Nephron (organoid): ENCODE measurements around the gene EIF5.

Experiments used
- H3K27ac Mint-ChIP-seq, 3 experiments: 2 replicates each; pipeline ENCODE4 v1.8.0; 2020; ENCODE audit warnings: mixed read lengths in 3 of 3, mild to moderate bottlenecking in 2 of 3, moderate library complexity in 1 of 3
- H3K27me3 Mint-ChIP-seq: 2 replicates; pipeline ENCODE4 v1.8.0; 2021; ENCODE audit warnings: low read depth, mild to moderate bottlenecking, moderate library complexity, mixed read lengths
- H3K36me3 Mint-ChIP-seq: 2 replicates; pipeline ENCODE4 v1.8.0; 2020; ENCODE audit warnings: low read depth, mixed read lengths
- H3K4me1 Mint-ChIP-seq: 2 replicates; pipeline ENCODE4 v1.8.0; 2020; ENCODE audit warnings: mixed read lengths
- H3K4me3 Mint-ChIP-seq, 3 experiments: 2 replicates each; pipeline ENCODE4 v1.8.0; 2020; ENCODE audit warnings: mild to moderate bottlenecking in 3 of 3, mixed read lengths in 3 of 3, moderate library complexity in 2 of 3
- H3K9me3 Mint-ChIP-seq: 2 replicates; pipeline ENCODE4 v1.8.0; 2020; ENCODE audit warnings: mixed read lengths
- TF ChIP-seq, protein P1 (sequence below), 3 experiments: fragments of 200-600 bp; sonication (generic); IDR thresholded peaks; one replicate each; pipeline ENCODE4 v1.5.0; 2021; ENCODE audit warnings: antibody characterized with exemption in 3 of 3; ENCODE audit not compliant: unreplicated experiment in 3 of 3

The EIF5 gene

DNA sequence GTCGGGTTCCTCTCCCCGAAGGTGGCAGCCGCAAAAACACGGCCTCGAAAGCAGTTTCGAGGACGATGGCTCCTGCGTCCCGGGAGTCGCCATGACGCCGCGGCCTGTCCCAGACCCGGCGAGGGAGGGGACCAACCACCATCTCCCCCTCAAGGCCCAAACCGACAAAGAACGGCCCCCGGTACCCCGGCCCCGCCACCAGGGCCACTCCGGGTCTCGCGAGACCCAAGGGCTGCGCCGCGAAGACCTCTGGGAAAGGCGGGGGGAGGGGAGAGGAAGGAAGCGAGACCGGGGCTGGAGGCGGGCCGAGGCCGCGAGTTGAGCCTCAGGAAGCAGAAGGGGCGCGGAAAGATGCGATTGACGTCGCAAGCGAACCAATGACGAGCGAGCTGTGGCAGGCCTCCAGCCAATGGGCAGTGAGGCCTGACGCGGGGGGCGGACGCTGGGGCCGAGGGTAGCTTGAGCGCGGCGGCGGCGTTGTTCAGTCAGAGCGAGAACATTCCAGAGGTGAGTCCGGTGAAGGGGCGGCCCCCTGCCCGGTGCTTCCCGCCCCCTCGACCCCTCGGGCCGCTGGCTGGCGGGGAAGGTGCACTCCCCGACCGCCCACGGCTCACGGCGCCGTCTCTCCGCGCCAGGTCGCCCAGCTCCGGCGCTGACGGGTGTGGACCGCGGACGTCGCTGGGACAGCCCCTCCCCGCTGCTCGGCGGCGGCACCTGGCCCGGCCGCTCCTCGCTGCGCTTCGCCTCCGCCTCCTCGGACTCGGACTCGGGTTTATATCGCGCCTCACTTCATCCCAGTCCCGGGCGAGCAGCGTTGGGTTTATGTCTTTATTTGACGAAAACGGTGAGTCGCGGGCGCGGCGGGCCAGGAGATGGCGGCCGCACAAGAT, at the start of gene EIF5:
Gene EIF5, plus strand, starts transcription at position 484 of the 890 bp plus-strand sequence. CDS start 1,624 bp downstream, outside the sequence.
- H3K4me3 Mint-ChIP-seq: peak within 1 kb of the TSS; percentile 94 to 99 (median 99)
- peaks cover 32% of the 10 kb centered on the region for H3K4me1 Mint-ChIP-seq
- TF ChIP-seq, protein P1, sequence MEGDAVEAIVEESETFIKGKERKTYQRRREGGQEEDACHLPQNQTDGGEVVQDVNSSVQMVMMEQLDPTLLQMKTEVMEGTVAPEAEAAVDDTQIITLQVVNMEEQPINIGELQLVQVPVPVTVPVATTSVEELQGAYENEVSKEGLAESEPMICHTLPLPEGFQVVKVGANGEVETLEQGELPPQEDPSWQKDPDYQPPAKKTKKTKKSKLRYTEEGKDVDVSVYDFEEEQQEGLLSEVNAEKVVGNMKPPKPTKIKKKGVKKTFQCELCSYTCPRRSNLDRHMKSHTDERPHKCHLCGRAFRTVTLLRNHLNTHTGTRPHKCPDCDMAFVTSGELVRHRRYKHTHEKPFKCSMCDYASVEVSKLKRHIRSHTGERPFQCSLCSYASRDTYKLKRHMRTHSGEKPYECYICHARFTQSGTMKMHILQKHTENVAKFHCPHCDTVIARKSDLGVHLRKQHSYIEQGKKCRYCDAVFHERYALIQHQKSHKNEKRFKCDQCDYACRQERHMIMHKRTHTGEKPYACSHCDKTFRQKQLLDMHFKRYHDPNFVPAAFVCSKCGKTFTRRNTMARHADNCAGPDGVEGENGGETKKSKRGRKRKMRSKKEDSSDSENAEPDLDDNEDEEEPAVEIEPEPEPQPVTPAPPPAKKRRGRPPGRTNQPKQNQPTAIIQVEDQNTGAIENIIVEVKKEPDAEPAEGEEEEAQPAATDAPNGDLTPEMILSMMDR (IDR thresholded peaks at IDR 0.05; ENCODE audit: unreplicated experiment in 3 of 3): peak; percentile 32 to 41 (median 34)
- H3K27ac Mint-ChIP-seq: peak within 1 kb of the TSS; percentile 98 to 100 (median 100)
- H3K27me3 Mint-ChIP-seq: no peaks in the 10 kb centered on the region
- H3K36me3 Mint-ChIP-seq: peaks cover 41% of the 10 kb centered on the region
- no peaks in the 10 kb centered on the region for H3K9me3 Mint-ChIP-seq

DNA sequence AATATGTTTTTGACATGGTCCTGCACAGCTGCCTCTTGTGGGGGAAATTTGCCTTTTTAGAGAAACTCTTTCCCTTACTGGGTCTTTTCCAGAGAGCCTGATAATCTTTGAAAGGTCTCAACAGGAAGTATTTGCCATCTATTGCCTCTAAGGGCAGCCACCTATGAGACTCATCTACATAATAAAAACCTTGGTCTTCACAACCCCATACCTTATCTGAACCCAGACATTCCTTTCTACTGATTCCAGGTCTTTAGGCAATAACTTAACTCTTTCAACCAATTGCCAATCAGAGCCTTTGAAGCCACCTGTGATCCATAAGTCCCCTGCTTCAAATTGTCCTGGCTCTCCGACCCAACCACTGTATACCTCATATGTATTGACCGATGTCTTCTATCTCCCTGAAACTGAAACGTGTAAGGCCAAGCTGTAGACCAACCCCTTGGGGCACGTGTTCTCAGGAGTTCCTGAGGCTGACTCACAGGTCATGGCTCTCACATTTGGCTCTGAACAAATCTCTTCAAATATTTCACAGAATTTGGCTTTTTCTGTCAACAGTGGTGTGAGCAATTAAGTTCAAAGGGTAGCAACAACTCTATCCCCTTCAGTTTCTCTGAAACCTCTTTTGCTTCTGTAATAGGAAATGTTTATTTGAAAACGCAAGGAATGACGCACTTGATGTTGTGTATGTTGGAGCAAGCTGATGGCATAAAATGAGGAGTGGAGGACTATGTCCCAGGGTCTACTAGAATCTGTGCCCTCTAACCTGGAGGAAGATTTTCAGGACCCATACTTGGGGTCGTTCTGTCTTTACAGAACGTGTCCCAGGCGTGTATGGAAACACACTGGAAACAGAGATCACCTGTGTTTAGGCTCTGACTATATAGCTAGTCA, 49.2 kb upstream of the EIF5 start:
- Mint-ChIP-seq H3K9me3 (no peaks in the 10 kb centered on the region), H3K4me3 (no peak overlapping the region), H3K27me3 (peaks cover 66% of the 10 kb centered on the region), H3K27ac (no peak overlapping the region), H3K4me1 (peaks cover 9% of the 10 kb centered on the region), H3K36me3 (no peaks in the 10 kb centered on the region)
- TF ChIP-seq, protein P1 (IDR thresholded peaks at IDR 0.05; ENCODE audit: unreplicated experiment in 3 of 3): no peak

DNA sequence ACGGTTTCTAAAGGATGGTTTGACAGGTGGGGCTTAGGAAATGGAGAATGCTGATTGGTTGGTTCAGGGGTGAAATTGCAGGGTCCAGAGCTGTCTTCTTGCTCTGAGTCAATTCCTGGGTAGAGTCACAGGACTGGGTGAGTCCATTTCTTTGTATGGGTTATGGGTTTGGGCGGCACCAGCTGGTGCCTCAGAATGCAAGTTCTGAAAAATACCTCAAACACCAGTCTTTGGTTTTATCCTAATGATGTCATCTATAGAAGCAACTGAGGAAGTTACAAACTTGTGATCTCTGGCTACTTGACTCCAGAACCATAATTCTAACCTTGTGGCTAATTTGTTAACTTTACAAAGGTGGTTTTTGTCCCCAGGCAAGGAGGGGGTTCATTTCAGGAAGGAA, 47.6 kb upstream of the EIF5 start:
- Mint-ChIP-seq H3K27ac (no peak overlapping the region), H3K27me3 (peaks cover 55% of the 10 kb centered on the region), H3K9me3 (no peaks in the 10 kb centered on the region), H3K4me1 (peaks cover 2% of the 10 kb centered on the region), H3K4me3 (no peak overlapping the region), H3K36me3 (no peaks in the 10 kb centered on the region)
- TF ChIP-seq, protein P1 (IDR thresholded peaks at IDR 0.05; ENCODE audit: unreplicated experiment in 3 of 3): no peak

DNA sequence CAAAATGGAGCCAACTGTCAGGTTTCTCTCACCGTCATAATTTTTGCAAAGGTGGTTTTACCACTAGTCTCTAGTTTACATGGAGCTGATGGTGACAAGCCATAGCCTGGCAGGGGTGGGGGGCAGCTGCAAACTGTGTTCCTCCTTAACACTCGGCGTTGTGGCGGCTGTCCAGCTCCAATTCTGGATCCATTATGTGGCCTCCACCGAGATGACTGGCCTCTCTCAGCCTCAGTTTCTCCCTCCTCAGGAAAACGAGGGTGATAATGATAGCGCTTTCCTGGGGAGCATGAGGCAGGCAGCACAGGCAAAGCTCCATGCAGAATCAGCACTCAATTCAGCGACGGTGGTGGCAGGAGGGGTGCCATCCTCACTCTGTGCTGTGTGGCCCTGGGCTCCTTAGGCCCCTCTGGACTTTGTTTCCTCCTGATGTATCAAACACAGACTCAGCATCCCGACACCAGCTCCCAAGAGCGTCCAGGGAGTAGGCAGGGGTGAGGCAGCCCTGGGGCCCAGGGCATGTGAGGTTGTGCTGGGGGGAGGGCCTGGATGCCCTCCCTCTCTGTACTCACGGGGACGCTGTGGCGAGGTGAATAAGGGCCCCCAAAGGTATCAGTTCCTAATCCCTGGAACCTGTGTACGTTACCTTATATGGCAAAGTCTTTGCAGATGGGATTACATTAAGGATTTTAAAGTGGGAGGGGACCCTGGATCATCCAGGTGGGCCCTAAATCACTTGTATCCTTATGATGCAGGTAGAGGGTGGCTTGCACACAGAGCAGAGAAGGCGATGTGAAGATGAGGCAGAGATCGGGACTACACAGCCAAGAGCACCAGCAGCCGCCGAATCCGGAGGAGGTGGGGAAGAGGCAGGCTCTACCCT, 46.8 kb upstream of the EIF5 start:
- H3K27me3 Mint-ChIP-seq: peaks cover 54% of the 10 kb centered on the region
- H3K36me3 Mint-ChIP-seq: no peaks in the 10 kb centered on the region
- TF ChIP-seq, protein P1 (IDR thresholded peaks at IDR 0.05; ENCODE audit: unreplicated experiment in 3 of 3): no peak
- no peaks in the 10 kb centered on the region for H3K4me1 Mint-ChIP-seq
- H3K4me3 Mint-ChIP-seq: no peak overlapping the region
- no peaks in the 10 kb centered on the region for H3K9me3 Mint-ChIP-seq
- H3K27ac Mint-ChIP-seq: no peak overlapping the region

DNA sequence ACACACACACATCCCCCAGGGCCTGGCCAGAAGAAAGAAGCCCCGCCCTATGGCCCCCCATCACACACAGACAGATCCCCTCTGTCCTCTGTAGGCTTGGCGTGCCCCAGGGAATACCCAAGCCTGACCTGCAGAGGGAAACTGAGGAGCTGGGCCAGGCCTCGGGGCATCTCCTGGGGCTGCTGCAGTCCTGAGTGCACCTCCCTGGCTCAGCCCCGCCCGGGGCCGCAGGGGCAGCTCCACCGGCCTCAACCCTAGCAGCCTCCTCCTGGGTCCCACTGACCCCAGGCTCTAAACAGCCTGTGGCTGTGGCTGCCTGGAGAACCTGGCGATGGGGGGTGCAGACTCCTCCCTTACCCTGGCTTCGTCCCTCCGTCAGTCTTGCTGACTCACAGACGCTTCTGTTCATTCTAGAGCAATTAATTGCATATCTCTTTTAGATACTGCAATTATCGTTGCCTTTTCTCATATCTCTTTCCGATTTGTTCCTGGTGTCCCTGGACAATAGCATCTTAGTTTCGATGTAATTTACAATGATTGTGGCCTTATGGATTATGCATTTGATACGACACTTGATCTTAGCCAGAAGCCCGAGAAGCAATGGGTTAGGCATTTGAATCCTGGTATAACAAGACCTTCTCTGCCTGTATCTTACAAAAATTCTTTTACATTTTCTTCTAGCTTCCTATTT, 45.8 kb upstream of the EIF5 start:
- no peaks in the 10 kb centered on the region for H3K36me3 Mint-ChIP-seq
- H3K27me3 Mint-ChIP-seq: peaks cover 56% of the 10 kb centered on the region
- TF ChIP-seq, protein P1 (IDR thresholded peaks at IDR 0.05; ENCODE audit: unreplicated experiment in 3 of 3): no peak
- no peaks in the 10 kb centered on the region for H3K9me3 Mint-ChIP-seq
- H3K4me1 Mint-ChIP-seq: no peaks in the 10 kb centered on the region
- H3K4me3 Mint-ChIP-seq: no peak overlapping the region
- no peak overlapping the region for H3K27ac Mint-ChIP-seq
